ENCODE measurements around the gene DUXB.

The DUXB gene

GRCh38 chr16:75660321-75660720 lies 40.9 kb downstream of the DUXB start:
- DNase-seq (ENCODE audit: low read depth in 1 of 2, low spot score in 1 of 2), result no peak
- H3K4me3 ChIP-seq (replicated peaks; ENCODE audit: insufficient read depth, low read length), result no peak overlapping the region
- no peak overlapping the region for H3K27ac ChIP-seq (replicated peaks)
- no peak for TF ChIP-seq CTCF (IDR thresholded peaks at IDR 0.05; ENCODE audit: insufficient read depth, low read length)
- TF ChIP-seq SPI1 (IDR thresholded peaks at IDR 0.05; ENCODE audit: borderline replicate concordance, low read depth), result no peak
- no peak for TF ChIP-seq GABPA (IDR thresholded peaks at IDR 0.05; ENCODE audit: low read depth)
- TF ChIP-seq REST (IDR thresholded peaks at IDR 0.05; ENCODE audit: insufficient replicate concordance, low read depth), result no peak
- TF ChIP-seq POLR2AphosphoS5 (IDR thresholded peaks at IDR 0.05; ENCODE audit: low read depth), result no peak
- no peaks in the 10 kb centered on the region for H3K27me3 ChIP-seq (ENCODE audit: insufficient read depth, poor library complexity, severe bottlenecking)

GRCh38 chr16:75658175-75658574 lies 43.1 kb downstream of the DUXB start:
- TF ChIP-seq SPI1 (IDR thresholded peaks at IDR 0.05; ENCODE audit: borderline replicate concordance, low read depth) (no peak), POLR2AphosphoS5 (IDR thresholded peaks at IDR 0.05; ENCODE audit: low read depth) (no peak), REST (IDR thresholded peaks at IDR 0.05; ENCODE audit: insufficient replicate concordance, low read depth) (no peak), GABPA (IDR thresholded peaks at IDR 0.05; ENCODE audit: low read depth) (no peak), CTCF (IDR thresholded peaks at IDR 0.05; ENCODE audit: insufficient read depth, low read length) (no peak)
- DNase-seq (ENCODE audit: low read depth in 1 of 2, low spot score in 1 of 2), result no peak
- H3K27me3 ChIP-seq (ENCODE audit: insufficient read depth, poor library complexity, severe bottlenecking), result no peaks in the 10 kb centered on the region
- no peak overlapping the region for H3K4me3 ChIP-seq (replicated peaks; ENCODE audit: insufficient read depth, low read length)
- H3K27ac ChIP-seq (replicated peaks), result no peak overlapping the region

GRCh38 chr16:75653922-75654321 lies 47.3 kb downstream of the DUXB start:
- Histone ChIP-seq H3K27me3 (ENCODE audit: insufficient read depth, poor library complexity, severe bottlenecking) (no peaks in the 10 kb centered on the region), H3K4me3 (replicated peaks; ENCODE audit: insufficient read depth, low read length) (no peak overlapping the region), H3K27ac (replicated peaks) (no peak overlapping the region)
- DNase-seq (ENCODE audit: low read depth in 1 of 2, low spot score in 1 of 2), result no peak
- TF ChIP-seq SPI1 (IDR thresholded peaks at IDR 0.05; ENCODE audit: borderline replicate concordance, low read depth), result no peak
- TF ChIP-seq REST (IDR thresholded peaks at IDR 0.05; ENCODE audit: insufficient replicate concordance, low read depth), result no peak
- no peak for TF ChIP-seq CTCF (IDR thresholded peaks at IDR 0.05; ENCODE audit: insufficient read depth, low read length)
- TF ChIP-seq GABPA (IDR thresholded peaks at IDR 0.05; ENCODE audit: low read depth), result no peak
- no peak for TF ChIP-seq POLR2AphosphoS5 (IDR thresholded peaks at IDR 0.05; ENCODE audit: low read depth)

Measured in HL-60 (cell line).